ENCODE data around the gene SSTR3.

The SSTR3 gene
- long read RNA-seq, result 0 reads

DNA sequence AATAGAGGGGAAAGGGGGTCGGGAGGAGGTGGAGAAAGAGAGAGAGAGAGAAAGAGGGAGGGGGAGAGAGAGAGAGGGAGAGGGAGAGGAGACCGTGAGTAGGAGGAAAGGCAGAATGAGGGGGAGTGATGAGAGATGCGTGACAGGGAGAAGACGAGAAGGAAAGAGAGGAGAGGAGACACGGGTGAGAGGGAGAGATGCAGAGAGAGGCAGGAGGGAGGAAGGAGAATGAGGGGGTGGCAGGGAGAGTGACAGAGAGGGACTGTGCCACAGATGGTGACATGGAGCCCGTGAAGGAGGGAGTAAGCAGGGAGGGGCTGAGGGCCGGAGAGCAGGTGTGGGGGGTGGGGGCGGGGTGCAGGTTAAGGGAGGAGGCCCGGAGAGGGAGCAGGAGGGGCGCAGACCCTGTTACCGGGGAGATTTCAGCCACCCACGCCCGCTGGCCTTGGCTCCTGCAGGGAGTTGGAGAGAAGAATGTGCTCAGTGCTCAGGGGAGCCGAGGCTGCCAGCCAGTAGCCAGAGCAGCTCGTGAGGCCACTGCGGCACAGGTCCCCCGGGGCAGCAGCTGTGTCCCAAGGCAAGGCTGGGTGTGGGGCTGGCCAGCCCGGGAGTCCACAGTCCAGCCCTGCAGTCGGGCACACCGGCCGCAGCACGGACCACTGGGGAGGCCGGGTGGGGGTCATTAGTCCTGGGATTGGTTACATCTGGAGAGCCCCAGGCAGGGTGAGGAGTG is at the start of gene SSTR3:
SSTR3 (minus strand) TSS at position 304 of the 733 bp plus-strand sequence. CDS start 4,674 bp downstream, outside the sequence.
- Histone ChIP-seq H3K27ac (replicated peaks) (no peak within 1 kb of the TSS), H3K27me3 (ENCODE audit: insufficient read depth, poor library complexity, severe bottlenecking) (no peaks in the 10 kb centered on the region), H3K4me3 (replicated peaks; ENCODE audit: insufficient read depth, low read length) (no peak within 1 kb of the TSS)
- no peak for DNase-seq (ENCODE audit: low read depth in 1 of 2, low spot score in 1 of 2)
- no peak for TF ChIP-seq CTCF (IDR thresholded peaks at IDR 0.05; ENCODE audit: insufficient read depth, low read length)
- TF ChIP-seq GABPA (IDR thresholded peaks at IDR 0.05; ENCODE audit: low read depth), result no peak

GRCh38 chr22:37260901-37261336 is 48.6 kb upstream of the SSTR3 start:
- TF ChIP-seq POLR2AphosphoS5 (IDR thresholded peaks at IDR 0.05; ENCODE audit: low read depth) (no peak), CTCF (IDR thresholded peaks at IDR 0.05; ENCODE audit: insufficient read depth, low read length) (peak; percentile 93)
- DNase-seq (ENCODE audit: low read depth in 1 of 2, low spot score in 1 of 2), result peak in 1 of 2 experiments; percentile 66
- no peaks in the 10 kb centered on the region for H3K27me3 ChIP-seq (ENCODE audit: insufficient read depth, poor library complexity, severe bottlenecking)
- no peak overlapping the region for H3K4me3 ChIP-seq (replicated peaks; ENCODE audit: insufficient read depth, low read length)
- H3K27ac ChIP-seq (replicated peaks), result no peak overlapping the region

- no peak for DNase-seq (ENCODE audit: low read depth in 1 of 2, low spot score in 1 of 2)
- H3K27me3 ChIP-seq (ENCODE audit: insufficient read depth, poor library complexity, severe bottlenecking), result no peaks in the 10 kb centered on the region
- TF ChIP-seq, protein P1, sequence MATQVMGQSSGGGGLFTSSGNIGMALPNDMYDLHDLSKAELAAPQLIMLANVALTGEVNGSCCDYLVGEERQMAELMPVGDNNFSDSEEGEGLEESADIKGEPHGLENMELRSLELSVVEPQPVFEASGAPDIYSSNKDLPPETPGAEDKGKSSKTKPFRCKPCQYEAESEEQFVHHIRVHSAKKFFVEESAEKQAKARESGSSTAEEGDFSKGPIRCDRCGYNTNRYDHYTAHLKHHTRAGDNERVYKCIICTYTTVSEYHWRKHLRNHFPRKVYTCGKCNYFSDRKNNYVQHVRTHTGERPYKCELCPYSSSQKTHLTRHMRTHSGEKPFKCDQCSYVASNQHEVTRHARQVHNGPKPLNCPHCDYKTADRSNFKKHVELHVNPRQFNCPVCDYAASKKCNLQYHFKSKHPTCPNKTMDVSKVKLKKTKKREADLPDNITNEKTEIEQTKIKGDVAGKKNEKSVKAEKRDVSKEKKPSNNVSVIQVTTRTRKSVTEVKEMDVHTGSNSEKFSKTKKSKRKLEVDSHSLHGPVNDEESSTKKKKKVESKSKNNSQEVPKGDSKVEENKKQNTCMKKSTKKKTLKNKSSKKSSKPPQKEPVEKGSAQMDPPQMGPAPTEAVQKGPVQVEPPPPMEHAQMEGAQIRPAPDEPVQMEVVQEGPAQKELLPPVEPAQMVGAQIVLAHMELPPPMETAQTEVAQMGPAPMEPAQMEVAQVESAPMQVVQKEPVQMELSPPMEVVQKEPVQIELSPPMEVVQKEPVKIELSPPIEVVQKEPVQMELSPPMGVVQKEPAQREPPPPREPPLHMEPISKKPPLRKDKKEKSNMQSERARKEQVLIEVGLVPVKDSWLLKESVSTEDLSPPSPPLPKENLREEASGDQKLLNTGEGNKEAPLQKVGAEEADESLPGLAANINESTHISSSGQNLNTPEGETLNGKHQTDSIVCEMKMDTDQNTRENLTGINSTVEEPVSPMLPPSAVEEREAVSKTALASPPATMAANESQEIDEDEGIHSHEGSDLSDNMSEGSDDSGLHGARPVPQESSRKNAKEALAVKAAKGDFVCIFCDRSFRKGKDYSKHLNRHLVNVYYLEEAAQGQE (IDR thresholded peaks at IDR 0.05; ENCODE audit: insufficient replicate concordance, low read depth), result no peak
- TF ChIP-seq POLR2AphosphoS5 (IDR thresholded peaks at IDR 0.05; ENCODE audit: low read depth) (no peak), CTCF (IDR thresholded peaks at IDR 0.05; ENCODE audit: insufficient read depth, low read length) (no peak), GABPA (IDR thresholded peaks at IDR 0.05; ENCODE audit: low read depth) (no peak), SPI1 (IDR thresholded peaks at IDR 0.05; ENCODE audit: borderline replicate concordance, low read depth) (no peak)
- H3K27ac ChIP-seq (replicated peaks), result no peak overlapping the region
- no peak overlapping the region for H3K4me3 ChIP-seq (replicated peaks; ENCODE audit: insufficient read depth, low read length)
These were observed 48.0 kb upstream of the SSTR3 start for GRCh38 chr22:37260155-37260795.

- TF ChIP-seq CTCF (IDR thresholded peaks at IDR 0.05; ENCODE audit: insufficient read depth, low read length), result peak; percentile 36
- TF ChIP-seq, protein P1 (IDR thresholded peaks at IDR 0.05; ENCODE audit: insufficient replicate concordance, low read depth), result no peak
- TF ChIP-seq GABPA (IDR thresholded peaks at IDR 0.05; ENCODE audit: low read depth), result no peak
- Histone ChIP-seq H3K27me3 (ENCODE audit: insufficient read depth, poor library complexity, severe bottlenecking) (no peaks in the 10 kb centered on the region), H3K27ac (replicated peaks) (no peak overlapping the region), H3K4me3 (replicated peaks; ENCODE audit: insufficient read depth, low read length) (no peak overlapping the region)
- DNase-seq (ENCODE audit: low read depth in 1 of 2, low spot score in 1 of 2), result peak in 1 of 2 experiments; percentile 59
These were observed 47.3 kb upstream of the SSTR3 start for GRCh38 chr22:37259540-37260029.

All from HL-60 (cell line).